ENCODE results near the gene COL28A1. TPM values are rescaled to one million over a fixed set of nuclear protein-coding genes. Genes with fewer than 3 reads are reported as not detected.

Gene COL28A1
- total RNA-seq, 1 experiment from 2014 or later, result 0.81 TPM

GRCh38 chr7:7504910-7505704 is 30.6 kb downstream of the COL28A1 start (continued):
- TF ChIP-seq USF1 (CRISPR knock-in tag; IDR thresholded peaks at IDR 0.05) (no peak), ZNF671 (CRISPR knock-in tag; IDR thresholded peaks at IDR 0.05) (no peak), KAT7 (CRISPR knock-in tag; IDR thresholded peaks at IDR 0.05; ENCODE audit: borderline replicate concordance) (no peak), JUN (CRISPR knock-in tag; IDR thresholded peaks at IDR 0.05) (no peak), ZBTB21 (CRISPR knock-in tag; IDR thresholded peaks at IDR 0.05; ENCODE audit: borderline replicate concordance) (no peak), TCF7 (CRISPR knock-in tag; IDR thresholded peaks at IDR 0.05; ENCODE audit: low read depth) (no peak), RORB (CRISPR knock-in tag; IDR thresholded peaks at IDR 0.05) (no peak)

GRCh38 chr7:7499892-7500291 is 35.8 kb downstream of the COL28A1 start:
- CTCF ChIA-PET, result no interaction called here

GRCh38 chr7:7498856-7499255 is 36.8 kb downstream of the COL28A1 start:
- H3K27me3 Mint-ChIP-seq (ENCODE audit: low read depth), result no peaks in the 10 kb centered on the region
- ChIA-PET POLR2A (no interaction called here), CTCF (no interaction called here)
- no peaks in the 10 kb centered on the region for H3K4me1 Mint-ChIP-seq
- no peak for DNase-seq (ENCODE audit: low spot score)
- no peaks in the 10 kb centered on the region for H3K36me3 Mint-ChIP-seq
- ATAC-seq, result no peak
- H3K27ac Mint-ChIP-seq, result no peak overlapping the region
- H3K4me3 Mint-ChIP-seq, result no peak overlapping the region
- H3K9me3 Mint-ChIP-seq, result peaks cover 5% of the 10 kb centered on the region
- TF ChIP-seq HMGXB4 (CRISPR knock-in tag; IDR thresholded peaks at IDR 0.05) (no peak), E2F4 (CRISPR knock-in tag; IDR thresholded peaks at IDR 0.05; ENCODE audit: borderline replicate concordance, low read depth) (no peak), NR3C1 (CRISPR knock-in tag; conservative IDR thresholded peaks at IDR 0.05; ENCODE audit: low read depth) (no peak), ZNF425 (CRISPR knock-in tag; conservative IDR thresholded peaks at IDR 0.05) (no peak)

More at GRCh38 chr7:7499892-7500291, 35.8 kb downstream of the COL28A1 start:
- Mint-ChIP-seq H3K4me3 (no peak overlapping the region), H3K9me3 (peaks cover 5% of the 10 kb centered on the region), H3K4me1 (no peaks in the 10 kb centered on the region), H3K27ac (no peak overlapping the region), H3K36me3 (no peaks in the 10 kb centered on the region), H3K27me3 (ENCODE audit: low read depth) (no peaks in the 10 kb centered on the region)
- ATAC-seq (no peak), DNase-seq (ENCODE audit: low spot score) (no peak)
- POLR2A ChIA-PET, result no interaction called here
- TF ChIP-seq SP1 (CRISPR knock-in tag; conservative IDR thresholded peaks at IDR 0.05), result no peak
- no peak for TF ChIP-seq AFF4 (CRISPR knock-in tag; IDR thresholded peaks at IDR 0.05; ENCODE audit: borderline replicate concordance)
- TF ChIP-seq HMGA2 (CRISPR knock-in tag; IDR thresholded peaks at IDR 0.05), result no peak
- TF ChIP-seq FOXP4 (CRISPR knock-in tag; IDR thresholded peaks at IDR 0.05), result no peak
